ENCODE data around the gene CYP26B1. TPM values are rescaled to one million over a fixed set of nuclear protein-coding genes. Genes with fewer than 3 reads are reported as not detected.

CYP26B1 gene, protein sequence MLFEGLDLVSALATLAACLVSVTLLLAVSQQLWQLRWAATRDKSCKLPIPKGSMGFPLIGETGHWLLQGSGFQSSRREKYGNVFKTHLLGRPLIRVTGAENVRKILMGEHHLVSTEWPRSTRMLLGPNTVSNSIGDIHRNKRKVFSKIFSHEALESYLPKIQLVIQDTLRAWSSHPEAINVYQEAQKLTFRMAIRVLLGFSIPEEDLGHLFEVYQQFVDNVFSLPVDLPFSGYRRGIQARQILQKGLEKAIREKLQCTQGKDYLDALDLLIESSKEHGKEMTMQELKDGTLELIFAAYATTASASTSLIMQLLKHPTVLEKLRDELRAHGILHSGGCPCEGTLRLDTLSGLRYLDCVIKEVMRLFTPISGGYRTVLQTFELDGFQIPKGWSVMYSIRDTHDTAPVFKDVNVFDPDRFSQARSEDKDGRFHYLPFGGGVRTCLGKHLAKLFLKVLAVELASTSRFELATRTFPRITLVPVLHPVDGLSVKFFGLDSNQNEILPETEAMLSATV
- not detected for total RNA-seq

DNA sequence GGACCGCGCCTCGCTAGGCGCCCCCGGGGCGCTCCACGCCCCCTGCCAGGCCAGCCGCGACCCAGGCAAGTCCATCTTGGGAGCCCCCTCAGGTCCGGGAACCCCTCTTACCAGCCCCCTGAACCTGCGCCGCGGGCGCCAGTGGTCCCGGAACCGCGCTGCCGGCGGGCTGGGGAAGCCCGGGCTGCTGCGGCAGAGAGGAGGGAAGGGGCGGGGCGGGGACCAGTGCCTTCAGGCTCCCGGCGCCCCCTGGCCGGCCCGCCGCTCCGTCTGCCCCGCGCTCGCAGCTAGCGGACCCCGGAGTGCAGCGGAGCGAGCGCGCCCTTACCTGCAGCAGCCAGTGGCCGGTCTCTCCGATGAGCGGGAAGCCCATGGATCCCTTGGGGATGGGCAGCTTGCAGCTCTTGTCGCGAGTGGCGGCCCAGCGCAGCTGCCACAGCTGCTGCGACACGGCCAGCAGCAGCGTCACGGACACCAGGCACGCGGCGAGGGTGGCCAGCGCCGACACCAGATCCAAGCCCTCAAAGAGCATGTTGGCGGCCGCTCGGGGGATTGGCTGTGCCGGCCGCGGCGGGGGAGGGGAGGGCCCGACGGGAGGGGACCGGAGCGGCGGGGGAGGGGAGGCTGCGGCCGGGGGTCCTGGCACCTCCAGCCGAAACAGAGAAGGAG, at the start of gene CYP26B1:
CYP26B1 (minus strand) TSS at position 560 of the 669 bp plus-strand sequence; CDS start at position 532, 28 bp downstream.
- peaks cover 10% of the 10 kb centered on the region for H3K36me3 Mint-ChIP-seq
- H3K9me3 Mint-ChIP-seq = no peaks in the 10 kb centered on the region
- no peak for ATAC-seq
- peaks cover 34 to 35% of the 10 kb centered on the region in 2 donors for H3K4me1 Mint-ChIP-seq (ENCODE audit: low read depth in 2 of 2)
- DNase-seq (ENCODE audit: low spot score) = peak; percentile 58
- H3K4me3 Mint-ChIP-seq = peak within 1 kb of the TSS; percentile 87
- peaks cover 50 to 53% of the 10 kb centered on the region in 2 donors for H3K27me3 Mint-ChIP-seq
- H3K27ac Mint-ChIP-seq = no peak within 1 kb of the TSS

DNA sequence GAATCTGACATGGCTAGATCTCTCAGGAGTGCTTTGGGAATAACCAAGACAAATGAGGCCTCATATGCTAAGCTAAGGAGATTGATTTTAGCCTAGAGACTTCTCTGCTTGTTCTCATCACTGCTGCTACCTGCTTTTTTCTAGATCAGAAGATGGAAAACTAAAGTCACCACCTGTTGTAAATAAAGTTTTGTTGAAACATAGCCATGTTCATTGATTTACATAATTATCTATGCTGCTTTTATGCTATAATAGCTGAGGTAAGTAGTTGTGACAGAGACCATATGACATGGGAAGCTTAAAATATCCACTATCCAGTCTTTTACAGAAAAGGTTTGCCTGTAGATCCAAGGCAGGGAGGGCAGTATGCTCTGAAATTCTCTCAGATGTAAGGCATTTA, 46.1 kb upstream of the CYP26B1 start:
- ATAC-seq = no peak
- H3K27me3 Mint-ChIP-seq = no peaks in the 10 kb centered on the region
- H3K4me3 Mint-ChIP-seq = no peak overlapping the region
- peaks cover 0 to 1% of the 10 kb centered on the region in 2 donors for H3K4me1 Mint-ChIP-seq (ENCODE audit: low read depth in 2 of 2)
- no peak for DNase-seq (ENCODE audit: low spot score)
- H3K9me3 Mint-ChIP-seq = no peaks in the 10 kb centered on the region
- no peaks in the 10 kb centered on the region for H3K36me3 Mint-ChIP-seq
- no peak overlapping the region for H3K27ac Mint-ChIP-seq

DNA sequence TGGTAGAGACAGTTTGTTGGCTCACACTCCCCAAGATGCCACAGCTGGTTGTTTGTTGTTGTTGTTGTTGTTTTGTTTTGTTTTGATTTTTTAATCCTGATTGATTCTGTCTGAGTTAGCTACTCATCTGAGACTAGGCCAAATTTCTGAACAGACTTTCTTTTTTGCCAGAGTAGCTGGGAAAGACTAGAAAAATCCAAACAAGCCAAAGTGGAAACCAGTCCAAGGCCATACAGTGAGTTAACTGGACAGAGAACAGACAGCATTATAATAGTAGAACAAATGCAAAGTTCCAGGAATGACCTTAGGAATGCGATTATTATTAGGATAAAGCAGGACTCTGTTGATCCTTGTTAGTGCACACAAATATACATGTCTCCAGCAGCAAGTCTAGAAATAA, 43.8 kb upstream of the CYP26B1 start:
- H3K9me3 Mint-ChIP-seq = no peaks in the 10 kb centered on the region
- no peaks in the 10 kb centered on the region for H3K36me3 Mint-ChIP-seq
- H3K27me3 Mint-ChIP-seq = no peaks in the 10 kb centered on the region
- H3K4me1 Mint-ChIP-seq (ENCODE audit: low read depth in 2 of 2) = no peaks in the 10 kb centered on the region
- ATAC-seq (no peak), DNase-seq (ENCODE audit: low spot score) (no peak)
- H3K27ac Mint-ChIP-seq = no peak overlapping the region
- H3K4me3 Mint-ChIP-seq = no peak overlapping the region

- H3K4me3 Mint-ChIP-seq = no peak overlapping the region
- H3K4me1 Mint-ChIP-seq (ENCODE audit: low read depth in 2 of 2) = no peaks in the 10 kb centered on the region
- no peak for DNase-seq (ENCODE audit: low spot score)
- no peaks in the 10 kb centered on the region for H3K36me3 Mint-ChIP-seq
- no peaks in the 10 kb centered on the region for H3K27me3 Mint-ChIP-seq
- H3K9me3 Mint-ChIP-seq = no peaks in the 10 kb centered on the region
- no peak overlapping the region for H3K27ac Mint-ChIP-seq
- no peak for ATAC-seq
These were observed 37.5 kb upstream of the CYP26B1 start for GRCh38 chr2:72185206-72185605.

DNA sequence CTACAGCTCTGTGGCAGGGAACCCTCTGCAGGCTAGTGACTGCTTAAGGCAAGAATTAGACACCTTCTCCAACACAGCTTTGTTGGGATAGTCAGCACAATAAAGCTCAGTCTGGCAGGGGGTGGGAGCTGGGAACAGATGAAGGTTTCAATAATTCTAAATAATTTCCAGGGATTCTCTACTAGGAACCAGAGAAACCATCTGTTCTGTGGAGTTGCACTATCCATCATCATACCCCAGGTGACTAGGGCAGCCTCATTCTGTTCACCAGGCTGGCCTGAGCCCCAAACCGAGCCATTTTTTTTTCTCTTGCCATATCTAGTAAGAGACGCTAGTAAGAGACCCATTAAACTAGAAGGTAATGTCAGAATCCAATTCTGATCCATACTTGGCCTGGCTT, 35.8 kb upstream of the CYP26B1 start:
- no peaks in the 10 kb centered on the region for H3K9me3 Mint-ChIP-seq
- H3K4me1 Mint-ChIP-seq (ENCODE audit: low read depth in 2 of 2) = no peaks in the 10 kb centered on the region
- ATAC-seq (no peak), DNase-seq (ENCODE audit: low spot score) (no peak)
- no peak overlapping the region for H3K4me3 Mint-ChIP-seq
- H3K27ac Mint-ChIP-seq = no peak overlapping the region
- no peaks in the 10 kb centered on the region for H3K36me3 Mint-ChIP-seq
- no peaks in the 10 kb centered on the region for H3K27me3 Mint-ChIP-seq

GRCh38 chr2:72183016-72183415, 35.4 kb upstream of the CYP26B1 start:
- no peak for DNase-seq (ENCODE audit: low spot score)
- Mint-ChIP-seq H3K27me3 (no peaks in the 10 kb centered on the region), H3K9me3 (no peaks in the 10 kb centered on the region), H3K27ac (no peak overlapping the region), H3K4me1 (ENCODE audit: low read depth in 2 of 2) (no peaks in the 10 kb centered on the region), H3K36me3 (no peaks in the 10 kb centered on the region), H3K4me3 (no peak overlapping the region)
- ATAC-seq = peak in 1 of 2 donors; percentile 20

DNA sequence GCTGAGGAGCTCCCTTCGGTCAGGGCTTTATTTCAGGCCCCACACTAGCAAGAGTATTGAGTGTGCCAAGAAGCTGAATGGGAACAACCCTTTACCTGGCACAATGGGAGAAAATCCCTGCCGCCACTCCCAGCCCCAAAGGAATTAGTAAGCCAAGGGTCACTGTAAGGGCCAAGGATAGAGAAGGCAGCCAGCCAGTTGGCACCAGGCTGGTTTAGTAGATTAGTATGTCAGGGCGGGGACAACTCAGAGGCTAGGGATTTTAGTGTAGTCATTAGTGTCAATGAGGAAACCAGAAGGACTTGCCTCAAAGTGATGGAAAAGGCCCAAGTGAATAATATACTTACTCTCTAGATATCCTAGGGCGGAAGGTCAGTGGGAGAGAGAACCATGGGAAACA, 34.9 kb upstream of the CYP26B1 start:
- Mint-ChIP-seq H3K4me1 (ENCODE audit: low read depth in 2 of 2) (no peaks in the 10 kb centered on the region), H3K27ac (no peak overlapping the region), H3K27me3 (no peaks in the 10 kb centered on the region), H3K9me3 (no peaks in the 10 kb centered on the region), H3K36me3 (no peaks in the 10 kb centered on the region), H3K4me3 (no peak overlapping the region)
- ATAC-seq (peak in 1 of 2 donors; percentile 3), DNase-seq (ENCODE audit: low spot score) (no peak)

GRCh38 chr2:72181616-72182015, 34.0 kb upstream of the CYP26B1 start:
- Mint-ChIP-seq H3K4me1 (ENCODE audit: low read depth in 2 of 2) (no peaks in the 10 kb centered on the region), H3K27ac (no peak overlapping the region), H3K27me3 (no peaks in the 10 kb centered on the region), H3K4me3 (no peak overlapping the region), H3K9me3 (no peaks in the 10 kb centered on the region), H3K36me3 (no peaks in the 10 kb centered on the region)
- ATAC-seq (no peak), DNase-seq (ENCODE audit: low spot score) (no peak)

- H3K36me3 Mint-ChIP-seq = no peaks in the 10 kb centered on the region
- no peaks in the 10 kb centered on the region for H3K9me3 Mint-ChIP-seq
- H3K27ac Mint-ChIP-seq = no peak overlapping the region
- H3K4me1 Mint-ChIP-seq (ENCODE audit: low read depth in 2 of 2) = no peaks in the 10 kb centered on the region
- ATAC-seq (no peak), DNase-seq (ENCODE audit: low spot score) (no peak)
- no peaks in the 10 kb centered on the region for H3K27me3 Mint-ChIP-seq
- H3K4me3 Mint-ChIP-seq = no peak overlapping the region
These were observed 32.7 kb upstream of the CYP26B1 start for GRCh38 chr2:72180351-72180750.

DNA sequence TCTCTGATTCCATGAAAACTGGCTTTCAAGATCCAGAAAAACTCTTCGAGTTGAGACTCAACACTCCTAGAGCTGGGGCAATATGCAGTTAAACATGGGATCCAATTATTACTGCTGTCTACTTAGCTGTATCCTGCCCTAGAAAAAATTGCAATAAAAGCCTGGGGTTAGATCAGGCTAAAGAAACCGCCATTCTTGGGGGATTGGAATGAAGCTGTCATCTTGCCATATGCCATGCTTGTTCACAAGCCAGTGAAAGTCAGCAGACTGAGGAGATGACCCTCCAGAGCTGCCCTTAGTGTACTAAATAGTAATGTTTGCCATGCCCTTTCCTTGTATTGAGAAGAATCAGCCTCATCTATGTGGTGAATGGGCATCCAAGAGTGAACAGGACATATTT, 30.9 kb upstream of the CYP26B1 start:
- no peak for DNase-seq (ENCODE audit: low spot score)
- Mint-ChIP-seq H3K36me3 (no peaks in the 10 kb centered on the region), H3K9me3 (no peaks in the 10 kb centered on the region), H3K4me1 (ENCODE audit: low read depth in 2 of 2) (no peaks in the 10 kb centered on the region), H3K27me3 (no peaks in the 10 kb centered on the region), H3K4me3 (no peak overlapping the region), H3K27ac (no peak overlapping the region)
- ATAC-seq = no peak

- ATAC-seq (no peak), DNase-seq (ENCODE audit: low spot score) (no peak)
- no peak overlapping the region for H3K4me3 Mint-ChIP-seq
- no peaks in the 10 kb centered on the region for H3K27me3 Mint-ChIP-seq
- peaks cover 6 to 7% of the 10 kb centered on the region in 2 donors for H3K4me1 Mint-ChIP-seq (ENCODE audit: low read depth in 2 of 2)
- no peaks in the 10 kb centered on the region for H3K9me3 Mint-ChIP-seq
- H3K27ac Mint-ChIP-seq = no peak overlapping the region
- H3K36me3 Mint-ChIP-seq = no peaks in the 10 kb centered on the region
These were observed 28.6 kb upstream of the CYP26B1 start for GRCh38 chr2:72176281-72176680.

GRCh38 chr2:72175636-72176035, 28.0 kb upstream of the CYP26B1 start:
- Mint-ChIP-seq H3K27ac (no peak overlapping the region), H3K9me3 (no peaks in the 10 kb centered on the region), H3K36me3 (no peaks in the 10 kb centered on the region), H3K27me3 (no peaks in the 10 kb centered on the region), H3K4me3 (no peak overlapping the region), H3K4me1 (ENCODE audit: low read depth in 2 of 2) (peaks cover 6 to 7% of the 10 kb centered on the region in 2 donors)
- no peak for DNase-seq (ENCODE audit: low spot score)
- no peak for ATAC-seq

DNA sequence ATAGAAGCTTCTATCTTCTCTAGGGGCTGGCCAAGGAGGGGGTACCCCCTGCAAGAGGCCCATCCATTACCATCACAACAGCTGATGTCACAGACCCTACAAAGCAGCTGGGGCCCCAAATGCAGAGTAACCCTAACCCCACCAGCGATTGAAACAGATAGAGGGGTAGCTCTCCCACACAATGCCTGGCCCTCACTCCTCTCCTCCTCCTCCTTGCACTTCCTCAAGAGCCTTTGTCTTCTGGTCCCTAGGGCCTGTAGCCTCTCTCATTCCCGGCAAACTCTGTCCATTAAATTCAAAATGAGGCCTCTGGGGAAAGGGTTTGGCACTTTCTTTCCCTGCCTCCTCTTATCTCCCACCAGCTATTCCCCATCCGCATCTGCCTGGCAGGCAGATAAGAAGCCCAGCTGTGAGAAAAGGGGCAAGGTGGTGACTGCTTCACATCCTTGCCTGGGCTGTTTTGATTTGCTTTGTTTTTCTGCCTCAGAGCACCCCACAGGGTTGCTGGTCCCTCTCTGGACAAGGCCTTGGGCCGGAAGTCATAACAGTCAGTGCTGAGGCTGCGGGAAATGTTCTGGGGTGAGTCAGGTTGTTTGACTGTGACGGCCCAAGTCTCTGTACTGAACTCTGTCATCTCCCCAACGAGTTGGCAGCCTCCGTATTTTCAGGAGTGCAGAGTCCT, 26.1 kb upstream of the CYP26B1 start:
- Mint-ChIP-seq H3K36me3 (no peaks in the 10 kb centered on the region), H3K27ac (no peak overlapping the region), H3K27me3 (peaks cover 3 to 9% of the 10 kb centered on the region in 2 donors), H3K4me1 (ENCODE audit: low read depth in 2 of 2) (peaks cover 6 to 7% of the 10 kb centered on the region in 2 donors), H3K9me3 (no peaks in the 10 kb centered on the region), H3K4me3 (no peak overlapping the region)
- ATAC-seq = peak in 1 of 2 donors; percentile 36
- no peak for DNase-seq (ENCODE audit: low spot score)

DNA sequence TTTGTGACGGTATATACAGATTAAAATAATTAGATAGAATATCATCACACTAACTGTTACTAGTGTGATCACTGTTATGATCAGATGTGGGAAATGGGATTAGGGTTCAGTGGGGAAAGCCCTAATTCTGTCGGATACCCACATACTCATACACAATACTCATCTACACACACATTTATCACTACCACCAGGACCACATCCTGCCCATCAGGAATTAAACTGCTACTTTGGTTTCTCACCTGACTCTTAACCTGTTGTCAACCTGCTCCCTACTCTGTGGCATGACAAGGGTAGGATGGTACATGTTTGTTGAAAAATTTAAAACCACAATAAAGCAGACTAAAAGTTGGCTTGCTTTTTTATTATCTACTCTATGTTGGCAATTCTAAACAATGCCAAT, 24.8 kb upstream of the CYP26B1 start:
- ATAC-seq (no peak), DNase-seq (ENCODE audit: low spot score) (no peak)
- Mint-ChIP-seq H3K4me1 (ENCODE audit: low read depth in 2 of 2) (peaks cover 6 to 7% of the 10 kb centered on the region in 2 donors), H3K27me3 (peaks cover 3 to 9% of the 10 kb centered on the region in 2 donors), H3K9me3 (no peaks in the 10 kb centered on the region), H3K27ac (no peak overlapping the region), H3K4me3 (no peak overlapping the region), H3K36me3 (no peaks in the 10 kb centered on the region)
